ENCODE measurements around the gene SARDH. TPM values are rescaled to one million over a fixed set of nuclear protein-coding genes. Genes with fewer than 3 reads are reported as not detected.
"Not testable (repeated sequence)": the region's sequence is repeated elsewhere in the genome, so short reads cannot be mapped to it uniquely, and the experiment has no call there.

SARDH gene
- total RNA-seq, 3 donors from 2014 or later, result 0.23 to 2.1 (median 0.46) TPM

GRCh38 chr9:133747309-133747708, 9.2 kb upstream of the SARDH start:
- Histone ChIP-seq H3K36me3 (ENCODE audit: low read depth) (no peaks in the 10 kb centered on the region), H3K9me3 (no peaks in the 10 kb centered on the region), H3K4me3 (no peak overlapping the region), H3K4me1 (ENCODE audit: low read depth) (no peaks in the 10 kb centered on the region)
- TF ChIP-seq CTCF (IDR thresholded peaks at IDR 0.05), result no peak
- DNase-seq (no peak), ATAC-seq (no peak)
- intact Hi-C loops (cut with DNase I, micrococcal nuclease), result no loop called here

- H3K4me3 ChIP-seq; DNase-seq; H3K36me3 ChIP-seq (ENCODE audit: low read depth); intact Hi-C loops (cut with DNase I, micrococcal nuclease); ATAC-seq; H3K9me3 ChIP-seq; H3K4me1 ChIP-seq (ENCODE audit: low read depth): not testable (repeated sequence)
Measured at GRCh38 chr9:133744528-133744927, 6.4 kb upstream of the SARDH start.

GRCh38 chr9:133742849-133743444, 4.8 kb upstream of the SARDH start:
- Histone ChIP-seq H3K36me3 (ENCODE audit: low read depth) (no peaks in the 10 kb centered on the region), H3K4me1 (ENCODE audit: low read depth) (peaks cover 5% of the 10 kb centered on the region), H3K9me3 (no peaks in the 10 kb centered on the region), H3K4me3 (no peak overlapping the region)
- peak; percentile 87 for ATAC-seq
- intact Hi-C loops (cut with DNase I, micrococcal nuclease), result no loop called here
- DNase-seq, result peak in 2 of 3 donors; percentile 71 to 83
- TF ChIP-seq CTCF (IDR thresholded peaks at IDR 0.05), result peak; percentile 98

- Histone ChIP-seq H3K36me3 (ENCODE audit: low read depth) (no peaks in the 10 kb centered on the region), H3K4me1 (ENCODE audit: low read depth) (peaks cover 7% of the 10 kb centered on the region), H3K4me3 (no peak overlapping the region), H3K9me3 (no peaks in the 10 kb centered on the region)
- ATAC-seq (no peak), DNase-seq (no peak)
- intact Hi-C loops (cut with DNase I, micrococcal nuclease), result no loop called here
- TF ChIP-seq CTCF (IDR thresholded peaks at IDR 0.05), result no peak
Measured at GRCh38 chr9:133742251-133742650, 4.1 kb upstream of the SARDH start.

GRCh38 chr9:133741716-133742115, 3.6 kb upstream of the SARDH start:
- no peak overlapping the region for H3K4me3 ChIP-seq
- ATAC-seq (no peak), DNase-seq (no peak)
- intact Hi-C loops (cut with DNase I, micrococcal nuclease), result no loop called here
- peaks cover 7% of the 10 kb centered on the region for H3K4me1 ChIP-seq (ENCODE audit: low read depth)
- no peak for TF ChIP-seq CTCF (IDR thresholded peaks at IDR 0.05)
- no peaks in the 10 kb centered on the region for H3K36me3 ChIP-seq (ENCODE audit: low read depth)
- no peaks in the 10 kb centered on the region for H3K9me3 ChIP-seq

GRCh38 chr9:133740911-133741310, 2.8 kb upstream of the SARDH start:
- DNase-seq (no peak), ATAC-seq (no peak)
- Histone ChIP-seq H3K9me3 (no peaks in the 10 kb centered on the region), H3K36me3 (ENCODE audit: low read depth) (no peaks in the 10 kb centered on the region), H3K4me3 (no peak overlapping the region), H3K4me1 (ENCODE audit: low read depth) (peaks cover 7% of the 10 kb centered on the region)
- intact Hi-C loops (cut with DNase I, micrococcal nuclease), result no loop called here
- no peak for TF ChIP-seq CTCF (IDR thresholded peaks at IDR 0.05)
